UCSD-AML1 (cell line): ENCODE results near the gene PTPRN2.
"Not testable (repeated sequence)": the region's sequence is repeated elsewhere in the genome, so short reads cannot be mapped to it uniquely, and the experiment has no call there.

Source experiments
- DNase-seq: peaks from one replicate; lab custom pipeline; 2025; ENCODE audit not compliant: unreplicated experiment; lab: John Stamatoyannopoulos, UW

PTPRN2 gene

GRCh38 chr7:158203948-158204347 is 383.7 kb downstream of the PTPRN2 start:
- not testable (repeated sequence) for DNase-seq

DNA sequence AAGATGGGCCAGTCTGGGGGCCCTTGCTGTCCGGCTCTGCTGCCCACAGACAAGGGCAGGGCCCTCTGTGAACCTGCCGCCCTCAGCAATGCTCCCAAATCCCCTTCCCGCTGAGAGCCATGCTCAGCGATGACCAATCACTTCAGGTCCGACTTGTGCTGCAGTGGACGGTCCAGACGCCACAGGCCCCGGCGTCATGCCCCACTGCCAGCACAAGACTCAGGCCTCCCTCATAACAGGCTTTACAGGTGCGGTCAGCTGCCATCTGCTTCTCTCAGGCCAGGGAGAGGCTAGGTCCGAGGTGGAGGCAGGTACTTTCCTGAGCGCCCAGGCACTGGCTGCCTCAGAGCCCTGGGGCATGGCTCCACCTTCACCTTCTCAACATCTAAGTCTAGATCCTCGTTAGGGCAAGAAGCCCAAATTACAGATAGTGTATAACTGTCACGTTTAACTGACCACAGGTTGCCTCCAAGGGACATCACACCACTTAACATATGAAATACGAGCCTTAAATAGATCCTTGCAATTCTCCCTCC is 393.2 kb downstream of the PTPRN2 start:
- DNase-seq: no peak

DNA sequence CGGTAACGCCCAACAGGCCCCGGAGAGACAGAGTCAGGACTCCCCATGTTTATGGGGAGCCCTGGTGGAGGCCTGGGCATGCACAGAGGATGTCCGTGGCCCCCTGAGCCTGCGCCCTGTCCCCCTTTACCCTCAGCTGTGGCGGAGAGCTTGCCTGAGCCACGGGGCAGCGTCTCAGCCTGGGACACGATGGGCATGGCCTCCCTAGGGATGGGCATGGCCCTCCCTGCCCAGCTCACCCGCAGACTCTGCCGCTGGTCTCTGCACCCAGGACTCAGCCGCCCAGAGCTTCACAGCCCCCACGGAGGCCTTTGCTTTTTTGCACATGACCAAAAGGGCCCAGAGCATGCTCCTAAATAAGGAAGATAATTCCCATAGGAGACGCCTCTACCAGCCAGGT is 394.2 kb downstream of the PTPRN2 start:
- DNase-seq: no peak

DNA sequence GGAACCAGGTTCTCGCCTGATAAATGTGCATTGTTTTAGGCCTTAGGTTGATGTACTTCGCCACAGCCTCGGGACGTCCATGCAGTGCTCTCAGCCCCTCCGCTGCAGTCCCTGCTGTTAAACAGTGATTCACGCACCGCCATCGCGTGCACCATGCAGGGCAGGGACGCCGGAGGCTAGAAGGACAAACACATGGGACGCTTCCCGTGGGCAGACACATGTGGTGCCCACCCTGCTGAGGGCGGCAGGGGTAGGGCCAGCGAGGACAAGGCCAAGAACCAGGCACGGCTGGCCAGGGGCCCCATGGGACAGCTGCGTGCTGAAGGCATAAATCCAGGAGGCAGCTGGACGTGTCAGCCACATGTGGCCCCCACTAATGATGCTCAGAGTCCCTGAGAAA is 394.7 kb downstream of the PTPRN2 start:
- DNase-seq: no peak

GRCh38 chr7:158192184-158192835 is 395.3 kb downstream of the PTPRN2 start:
- no peak for DNase-seq

DNA sequence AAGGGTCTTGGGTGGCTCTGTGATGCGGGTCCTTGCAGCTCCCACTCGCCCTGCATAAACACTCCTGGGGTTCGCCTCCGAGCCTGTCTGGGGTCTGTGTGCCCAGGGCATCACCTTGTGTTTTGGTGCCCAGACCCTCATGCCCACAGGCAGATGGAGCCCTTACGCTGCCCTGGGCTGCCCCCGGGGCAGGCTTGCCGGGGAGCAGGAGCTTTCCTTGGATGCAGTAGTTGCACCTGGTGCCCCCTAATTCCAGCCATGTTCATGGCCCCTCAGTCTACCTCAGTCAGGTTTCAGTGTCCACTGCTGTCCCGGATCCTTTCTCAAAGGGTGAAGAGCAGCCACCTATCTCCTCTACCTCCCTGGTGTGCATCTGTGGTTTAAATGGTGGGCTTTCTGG is 396.0 kb downstream of the PTPRN2 start:
- no peak for DNase-seq

DNA sequence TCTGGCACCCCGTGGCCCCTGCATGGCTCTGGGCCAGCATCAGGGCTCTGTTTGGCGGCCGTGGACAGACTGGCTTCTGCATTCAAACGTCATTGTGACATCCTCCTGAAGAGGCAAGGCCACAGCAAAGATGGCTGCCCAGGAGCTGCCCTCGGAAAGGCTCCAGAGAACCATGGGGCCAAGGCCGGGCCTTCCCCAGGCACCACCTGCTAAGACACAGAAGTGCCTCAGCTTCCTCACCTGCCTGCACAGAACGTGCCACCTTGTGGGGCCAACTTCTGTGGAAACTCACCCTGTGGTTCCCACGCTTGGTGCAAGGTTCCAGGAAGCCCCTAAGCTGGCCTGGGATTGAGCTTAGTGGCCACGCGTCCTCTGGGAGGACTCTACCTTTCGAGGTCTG is 396.9 kb downstream of the PTPRN2 start:
- no peak for DNase-seq

DNA sequence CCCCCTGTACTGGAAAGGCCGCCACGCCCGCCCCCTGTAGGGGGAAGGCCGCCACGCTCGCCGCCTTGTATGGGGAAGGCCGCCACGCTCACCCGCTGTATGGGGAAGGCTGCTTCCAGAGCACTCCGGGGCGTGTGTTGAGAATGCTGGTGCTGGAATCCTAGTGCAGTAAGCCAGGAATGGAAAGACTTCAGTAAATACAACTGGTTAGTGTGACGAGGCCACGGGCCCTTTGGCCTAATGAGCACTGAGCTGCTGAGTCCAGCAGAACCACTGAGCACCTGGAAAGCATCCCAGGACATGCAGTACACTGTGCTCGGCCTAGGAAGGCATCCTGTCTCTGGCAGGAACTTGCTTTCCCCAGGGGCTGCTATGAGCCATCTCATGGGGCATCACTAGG is 398.9 kb downstream of the PTPRN2 start:
- DNase-seq: no peak

DNA sequence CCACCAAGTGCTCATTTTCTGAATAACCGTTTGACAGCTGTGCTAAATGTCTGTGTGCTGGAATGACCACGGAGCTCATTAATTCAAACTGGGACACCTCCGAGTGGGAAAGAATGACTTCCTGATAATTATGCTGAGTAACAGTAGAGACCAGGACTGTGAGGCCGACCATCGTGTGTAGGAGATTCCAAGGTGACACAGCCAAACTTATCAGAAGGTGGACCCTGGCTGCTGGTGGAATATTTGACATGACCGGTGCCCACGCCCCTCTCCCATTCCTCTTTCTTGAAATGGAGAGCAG is 400.0 kb downstream of the PTPRN2 start:
- no peak for DNase-seq

- DNase-seq: no peak
These were observed 400.5 kb downstream of the PTPRN2 start for GRCh38 chr7:158186864-158187693.

DNA sequence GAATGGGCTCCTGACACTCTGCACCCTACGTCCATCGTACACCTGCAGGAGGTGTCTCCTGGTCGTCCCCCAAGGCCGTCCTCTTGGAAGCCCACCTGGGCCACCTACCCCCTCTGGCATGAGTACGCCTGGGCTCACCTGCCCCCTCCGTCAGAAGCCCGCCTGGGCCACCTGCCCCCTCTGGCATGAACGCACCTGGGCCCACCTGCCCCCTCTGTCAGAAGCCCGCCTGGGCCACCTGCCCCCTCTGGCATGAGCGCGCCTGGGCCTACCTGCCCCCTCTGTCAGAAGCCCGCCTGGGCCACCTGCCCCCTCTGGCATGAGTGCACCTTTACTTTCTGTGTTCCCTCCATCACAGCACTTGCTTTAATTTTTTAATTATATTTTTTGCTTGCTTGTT is 401.2 kb downstream of the PTPRN2 start:
- no peak for DNase-seq

DNA sequence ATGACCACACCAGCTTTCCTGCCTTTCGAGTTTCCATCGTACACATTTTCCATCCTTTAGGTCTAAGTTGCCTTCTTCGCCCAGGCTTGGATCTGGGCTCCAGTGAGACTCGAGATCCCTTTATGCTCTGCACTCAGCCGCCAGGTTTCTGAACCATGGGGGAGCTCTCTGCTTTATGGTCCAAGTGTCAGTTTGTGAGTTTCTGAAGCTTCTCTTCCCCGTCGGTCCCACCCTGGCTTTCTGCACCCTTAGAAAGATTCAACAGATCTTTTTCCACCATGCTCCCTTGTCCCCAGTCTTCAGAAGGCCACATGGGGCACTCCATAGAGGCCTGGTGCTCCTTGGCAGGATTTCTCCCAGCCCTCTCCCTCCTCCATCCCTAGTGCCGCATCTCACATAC is 402.0 kb downstream of the PTPRN2 start:
- no peak for DNase-seq

- no peak for DNase-seq
These were observed 404.2 kb downstream of the PTPRN2 start for GRCh38 chr7:158183431-158183830.

- DNase-seq: no peak
These were observed 411.0 kb downstream of the PTPRN2 start for GRCh38 chr7:158176561-158177173.

DNA sequence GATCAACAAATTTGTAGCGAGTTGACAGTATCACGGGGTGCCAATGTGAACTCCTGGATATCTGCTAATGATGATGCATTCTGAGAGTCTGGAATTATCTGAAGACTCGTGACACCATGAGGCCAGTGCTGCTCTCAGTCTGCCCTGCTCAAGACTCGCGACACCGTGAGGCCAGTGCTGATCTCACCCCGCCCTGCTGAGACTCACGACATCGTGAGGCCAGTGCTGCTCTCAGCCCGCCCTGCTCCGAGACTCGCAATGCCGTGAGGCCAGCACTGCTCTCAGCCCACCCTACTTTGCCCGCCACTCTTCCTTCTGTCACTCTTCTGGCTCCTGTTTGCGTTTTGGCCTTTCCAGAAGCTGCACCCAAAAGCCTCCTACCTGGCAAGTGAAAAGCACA is 411.8 kb downstream of the PTPRN2 start:
- no peak for DNase-seq

DNA sequence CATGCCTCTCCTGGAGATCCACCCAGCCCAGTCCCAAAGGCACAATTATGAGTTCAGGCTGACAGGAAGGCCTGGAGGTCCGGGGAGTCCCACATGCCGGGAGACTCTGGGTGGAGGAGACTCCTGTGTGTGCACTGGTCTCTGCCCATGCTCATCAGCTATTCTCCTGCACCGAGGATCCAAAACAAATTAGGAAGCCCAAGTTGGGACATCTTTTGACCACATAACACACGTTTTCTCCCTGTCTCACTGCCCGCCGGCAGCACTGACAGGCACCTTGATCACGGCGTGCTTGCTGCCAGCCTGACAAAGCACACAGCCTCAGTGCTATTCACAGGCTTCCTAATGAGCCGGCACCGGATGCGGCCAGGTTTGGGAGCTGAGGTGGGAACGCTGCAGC is 412.7 kb downstream of the PTPRN2 start:
- no peak for DNase-seq

DNA sequence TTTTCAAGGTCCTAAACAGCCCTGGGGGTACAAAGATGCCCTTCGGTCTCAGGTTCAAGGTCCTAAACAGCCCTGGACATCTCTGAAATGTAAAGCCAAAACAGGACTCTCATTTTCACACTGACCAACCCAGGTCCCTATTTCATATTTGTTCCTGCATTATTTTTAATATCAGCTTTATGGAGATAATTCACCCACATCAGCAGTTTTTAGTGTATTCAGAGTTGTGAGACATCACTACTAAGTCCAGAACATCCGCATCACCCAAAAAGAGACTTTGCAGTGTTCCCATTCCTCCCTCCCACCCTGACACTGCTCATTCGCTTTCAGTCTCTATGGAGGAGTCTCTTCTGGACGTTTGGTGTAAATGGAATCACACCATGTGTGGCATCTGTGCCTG is 420.2 kb downstream of the PTPRN2 start:
- DNase-seq: no peak

GRCh38 chr7:158166386-158167340 is 421.0 kb downstream of the PTPRN2 start:
- DNase-seq: no peak

- no peak for DNase-seq
These were observed 421.9 kb downstream of the PTPRN2 start for GRCh38 chr7:158165711-158166110.

DNA sequence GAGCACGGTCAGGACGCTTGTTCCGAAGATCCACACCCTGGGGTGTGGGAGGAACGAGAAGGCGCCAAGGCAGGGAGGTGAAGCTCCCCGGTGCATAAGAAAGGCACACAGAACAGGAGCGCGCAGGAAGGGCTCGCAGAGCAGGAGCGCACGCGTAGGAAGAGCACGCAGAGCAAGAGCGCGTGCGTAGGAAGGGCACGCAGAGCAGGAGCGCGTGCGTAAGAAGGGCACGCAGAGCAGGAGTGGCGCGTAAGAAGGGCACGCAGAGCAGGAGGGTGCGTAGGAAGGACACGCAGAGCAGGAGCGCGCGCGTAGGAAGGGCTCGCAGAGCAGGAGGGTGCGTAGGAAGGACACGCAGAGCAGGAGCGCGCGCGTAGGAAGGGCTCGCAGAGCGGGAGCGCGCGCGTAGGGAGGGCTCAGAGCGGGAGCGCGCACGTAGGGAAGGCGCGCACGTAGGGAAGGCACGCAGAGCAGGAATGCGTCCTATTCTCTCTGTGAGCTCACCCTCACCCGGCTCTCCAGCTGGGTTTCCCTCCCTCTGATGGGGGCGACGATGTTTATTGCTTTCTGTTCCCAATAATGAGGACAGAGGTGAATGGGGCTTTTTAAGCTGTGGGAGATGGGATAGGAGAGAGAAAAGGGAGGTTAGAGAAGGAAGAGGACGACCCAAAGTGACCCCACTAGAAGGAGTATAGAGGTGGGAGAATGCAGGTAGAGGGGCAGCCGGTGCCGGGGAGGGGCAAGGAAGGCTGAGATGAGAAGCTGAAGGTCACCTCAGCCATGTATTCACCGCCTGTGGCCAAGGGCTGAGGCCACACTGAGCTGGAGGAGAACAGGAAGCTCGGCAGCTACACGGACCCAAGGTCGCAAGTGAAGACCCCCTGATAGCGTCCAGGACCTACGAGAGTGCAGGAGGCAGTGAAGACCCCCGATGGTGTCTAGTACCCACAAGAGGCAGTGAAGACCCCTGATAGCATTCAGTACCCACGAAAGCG is 423.2 kb downstream of the PTPRN2 start:
- DNase-seq: no peak
